HCT116 (cell line): Measurements from ENCODE around the gene PAQR7. TPM values are rescaled to one million over a fixed set of nuclear protein-coding genes. Genes with fewer than 3 reads are reported as not detected.

Experiments used
- ATAC-seq: fragments of 200-7000 bp; cut with Tn5 transposase; 2 replicates; pipeline ENCODE4 v1.9.1; 2020; ENCODE audit warnings: mild to moderate bottlenecking, moderate library complexity
- BruUV-seq: library from RNA; stranded (reverse); fragments of 400-500 nt; replicated peaks from 2 replicates; lab custom pipeline; 2021; lab: Mats Ljungman, UMichigan
- CTCF ChIA-PET: fragments of 300-600 bp; sonication (Branson Sonifier 250); formaldehyde crosslinking; loops from one replicate; lab custom pipeline; 2021; ENCODE audit warnings: antibody characterized with exemption; lab: Charles Lee
- POLR2A ChIA-PET: fragments of 300-600, 350-600 bp; sonication (Branson Sonifier 250); formaldehyde crosslinking; loops from one replicate; lab custom pipeline; 2021; ENCODE audit warnings: antibody characterized with exemption; lab: Charles Lee
- RAD21 ChIA-PET, 2 experiments: fragments of 300-600 bp; sonication (Branson Sonifier 250); formaldehyde crosslinking; loops; one replicate each; lab custom pipeline; 2023; ENCODE audit warnings: low total read pairs in 2 of 2; ENCODE audit not compliant: uncharacterized antibody in 2 of 2, unreplicated experiment in 2 of 2, low non-redundant PET in 1 of 2; lab: Charles Lee
- DNase-seq: peaks from one replicate; pipeline ENCODE4 v3.0.0-alpha.2; 2010; ENCODE audit warnings: low read depth, low spot score
- H2AFZ ChIP-seq: fragments of 200-600 bp; shearing (Covaris generic), sonication (generic); 2 replicates; pipeline ENCODE4 v1.6.1; 2017; ENCODE audit warnings: low read depth, mixed run types, mixed read lengths, antibody characterized with exemption, low read length; ENCODE audit not compliant: poor library complexity, severe bottlenecking
- H3K27ac ChIP-seq: 2 replicates; pipeline ENCODE4 v1.5.1; 2012; ENCODE audit warnings: low read depth, low read length
- H3K27me3 ChIP-seq: fragments of 200-600 bp; sonication (generic); 2 replicates; pipeline ENCODE4 v1.6.1; 2016; ENCODE audit warnings: mixed run types, low read length, mixed read lengths; ENCODE audit not compliant: insufficient read depth
- H3K36me3 ChIP-seq, 2 experiments: fragments of 200-500 bp in 1 of 2; fragments of 200-600 bp in 1 of 2; sonication (Bioruptor generic) in 1 of 2; sonication (generic) in 1 of 2; 2 replicates each; pipeline versions ENCODE4 v1.5.1 to v1.6.1; 2014 to 2016; ENCODE audit warnings: low read length in 2 of 2, inconsistent platforms in 1 of 2, mixed read lengths in 1 of 2, mixed run types in 1 of 2; ENCODE audit not compliant: insufficient read depth in 2 of 2, control insufficient read depth in 1 of 2
- H3K4me1 ChIP-seq, 2 experiments: fragments of 200-600 bp in 1 of 2; sonication (generic) in 1 of 2; 2 replicates each; pipeline versions ENCODE4 v1.5.1 to v1.6.1; 2012 to 2017; ENCODE audit warnings: low read length in 2 of 2, inconsistent platforms in 1 of 2, mild to moderate bottlenecking in 1 of 2, mixed read lengths in 1 of 2, mixed run types in 1 of 2, moderate library complexity in 1 of 2; ENCODE audit not compliant: insufficient read depth in 2 of 2, control insufficient read depth in 1 of 2
- H3K4me2 ChIP-seq: fragments of 200-600 bp; sonication (generic); 2 replicates; pipeline ENCODE4 v1.6.1; 2017; ENCODE audit warnings: mixed run types, low read length, mixed read lengths
- H3K4me3 ChIP-seq, 2 experiments: fragments of 200-600 bp in 1 of 2; sonication (generic) in 1 of 2; replicated peaks in 1 of 2; 2 replicates each; pipeline ENCODE4 v1.5.1; 2011 to 2016; ENCODE audit warnings: low read length in 2 of 2, control low read depth in 1 of 2, low read depth in 1 of 2, mild to moderate bottlenecking in 1 of 2, mixed read lengths in 1 of 2, mixed run types in 1 of 2
- H3K79me2 ChIP-seq: fragments of 200-600 bp; sonication (generic); 2 replicates; pipeline ENCODE4 v1.6.1; 2017; ENCODE audit warnings: mild to moderate bottlenecking, mixed run types, low read length, moderate library complexity, mixed read lengths; ENCODE audit not compliant: insufficient read depth
- H3K9ac ChIP-seq: fragments of 200-600 bp; sonication (generic); 2 replicates; pipeline ENCODE4 v1.6.1; 2016; ENCODE audit warnings: low read length, mixed read lengths
- H3K9me2 ChIP-seq: fragments of 200-600 bp; sonication (generic), shearing (Covaris generic); 2 replicates; pipeline ENCODE4 v1.6.1; 2017; ENCODE audit warnings: mixed run types, mild to moderate bottlenecking, moderate library complexity; ENCODE audit not compliant: insufficient read depth
- H3K9me3 ChIP-seq, 2 experiments: fragments of 200-500 bp in 1 of 2; fragments of 200-600 bp in 1 of 2; sonication (Bioruptor generic) in 1 of 2; sonication (generic) in 1 of 2; 2 replicates each; pipeline ENCODE4 v1.6.1; 2014 to 2017; ENCODE audit warnings: low read length in 2 of 2, mixed read lengths in 2 of 2, inconsistent platforms in 1 of 2, low read depth in 1 of 2, mild to moderate bottlenecking in 1 of 2, mixed run types in 1 of 2, moderate library complexity in 1 of 2; ENCODE audit not compliant: control insufficient read depth in 1 of 2, insufficient read depth in 1 of 2
- H4K20me1 ChIP-seq: fragments of 200-600 bp; sonication (generic), shearing (Covaris generic); 2 replicates; pipeline ENCODE4 v1.6.1; 2017; ENCODE audit warnings: mixed run types, mild to moderate bottlenecking, moderate library complexity; ENCODE audit not compliant: insufficient read depth
- CBX3 ChIP-seq: IDR thresholded peaks from 2 replicates; pipeline ENCODE4 v1.6.1; 2012; ENCODE audit warnings: low read depth
- CEBPB ChIP-seq: IDR thresholded peaks from 2 replicates; pipeline ENCODE4 v1.6.1; 2012; ENCODE audit warnings: low read depth
- EGR1 ChIP-seq: IDR thresholded peaks from 2 replicates; pipeline ENCODE4 v1.6.1; 2012; ENCODE audit warnings: low read depth
- EZH2 ChIP-seq: fragments of 200-600 bp; sonication (generic); IDR thresholded peaks from 2 replicates; pipeline ENCODE4 v1.6.1; 2017; ENCODE audit warnings: antibody characterized with exemption, mixed run types
- JUND ChIP-seq: IDR thresholded peaks from 2 replicates; pipeline ENCODE4 v1.6.1; 2012
- POLR2A ChIP-seq: IDR thresholded peaks from 2 replicates; pipeline ENCODE4 v1.7.0; 2011; ENCODE audit warnings: borderline replicate concordance; ENCODE audit not compliant: insufficient read depth, insufficient read length; ENCODE audit errors: extremely low read depth
- RAD21 ChIP-seq: IDR thresholded peaks from 2 replicates; pipeline ENCODE4 v1.6.1; 2012; ENCODE audit warnings: low read depth, mild to moderate bottlenecking
- SIN3A ChIP-seq: IDR thresholded peaks from 2 replicates; pipeline ENCODE4 v1.6.1; 2012; ENCODE audit warnings: low read depth
- SP1 ChIP-seq: IDR thresholded peaks from 2 replicates; pipeline ENCODE4 v1.6.1; 2012; ENCODE audit warnings: low read depth
- YY1 ChIP-seq: IDR thresholded peaks from 2 replicates; pipeline ENCODE4 v1.6.1; 2011; ENCODE audit warnings: low read length, low read depth, moderate library complexity, mild to moderate bottlenecking; ENCODE audit not compliant: insufficient replicate concordance; ENCODE audit errors: extremely low read depth
- ZFX ChIP-seq: fragments of 450-650 bp; IDR thresholded peaks from 2 replicates; pipeline ENCODE4 v1.6.1; 2017
- ZNF274 ChIP-seq: fragments of 200-500 bp; sonication (Bioruptor generic); IDR thresholded peaks from 2 replicates; pipeline ENCODE4 v1.6.1; 2014; ENCODE audit warnings: mild to moderate bottlenecking, low read depth, low read length, inconsistent platforms
- intact Hi-C: fragments of 100-400 bp; cut with micrococcal nuclease; formaldehyde crosslinking; loops from 2 replicates; pipeline ENCODE4 v1.10.0; 2022
- total RNA-seq: library from RNA; stranded (reverse); gene quantifications from one replicate; pipeline ENCODE4 v1.2.1, GENCODE V29; 2021; ENCODE audit not compliant: unreplicated experiment
- TF ChIP-seq, protein P1 (sequence below): IDR thresholded peaks from 2 replicates; pipeline ENCODE4 v1.6.1; 2012
- TF ChIP-seq, protein P2 (sequence below): IDR thresholded peaks from 2 replicates; pipeline ENCODE4 v1.6.1; 2011; ENCODE audit warnings: mild to moderate bottlenecking, low read length, moderate library complexity; ENCODE audit not compliant: insufficient replicate concordance; ENCODE audit errors: extremely low read depth
- TF ChIP-seq, protein P3 (sequence below), 3 experiments: fragments of 200-600 bp in 1 of 3; sonication (generic) in 1 of 3; IDR thresholded peaks in 2 of 3; conservative IDR thresholded peaks in 1 of 3; 2 replicates each; pipeline ENCODE4 v1.5.1; 2012 to 2017; ENCODE audit warnings: low read depth in 2 of 3, low read length in 2 of 3, antibody characterized with exemption in 1 of 3, borderline replicate concordance in 1 of 3, control low read depth in 1 of 3, mild to moderate bottlenecking in 1 of 3, mixed read lengths in 1 of 3, mixed run types in 1 of 3, moderate library complexity in 1 of 3; ENCODE audit not compliant: insufficient read depth in 1 of 3
- TF ChIP-seq, protein P4 (sequence below): IDR thresholded peaks from 2 replicates; pipeline ENCODE4 v1.6.1; 2012; ENCODE audit warnings: low read depth

Gene PAQR7
- total RNA-seq, 1 experiment from 2014 or later: 13.1 TPM

DNA sequence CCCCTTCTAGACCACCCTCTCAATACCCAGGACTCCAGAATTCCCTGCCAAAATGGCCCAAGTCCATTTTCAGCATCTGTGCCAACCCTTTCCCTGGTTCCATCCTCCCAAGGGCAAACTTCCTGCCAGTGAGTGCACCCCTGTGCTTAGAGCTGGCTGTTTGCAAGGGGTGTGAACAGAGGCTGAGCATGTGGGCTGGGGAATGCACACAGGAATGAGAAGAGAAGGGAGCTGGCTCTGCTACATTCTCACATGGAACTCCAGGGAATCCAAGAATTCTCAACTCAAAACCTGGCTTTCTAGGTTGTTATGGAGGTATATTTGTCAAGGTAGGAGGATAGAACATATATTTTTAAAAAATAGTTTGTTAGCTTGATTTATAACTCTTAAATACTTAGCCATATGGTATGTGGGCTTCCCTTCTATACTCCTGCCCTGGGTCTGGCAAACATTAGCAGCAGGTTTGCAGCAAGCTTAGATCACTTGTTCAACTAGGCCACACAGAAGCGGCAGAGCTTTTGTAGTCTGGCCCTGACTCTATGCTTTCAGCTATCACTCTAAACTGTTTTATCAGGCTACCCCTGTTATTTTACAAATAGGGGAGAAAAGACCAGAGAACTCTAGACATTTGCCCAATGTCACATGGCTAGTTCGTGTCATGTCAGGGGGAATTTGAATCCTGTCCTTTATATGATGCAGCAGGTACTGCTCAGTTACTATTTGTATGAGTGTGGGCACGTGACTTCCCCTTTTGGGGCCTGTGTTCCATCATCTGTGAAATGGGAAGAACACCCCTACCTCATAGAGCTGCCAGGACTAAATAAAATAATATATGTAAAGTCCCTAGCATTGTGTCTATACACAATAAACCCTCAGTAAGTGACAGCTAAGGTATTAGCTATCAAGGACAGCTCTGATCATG is 38.8 kb upstream of the PAQR7 start:
- TF ChIP-seq EZH2: no peak
- TF ChIP-seq, protein P1, sequence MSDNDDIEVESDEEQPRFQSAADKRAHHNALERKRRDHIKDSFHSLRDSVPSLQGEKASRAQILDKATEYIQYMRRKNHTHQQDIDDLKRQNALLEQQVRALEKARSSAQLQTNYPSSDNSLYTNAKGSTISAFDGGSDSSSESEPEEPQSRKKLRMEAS: no peak
- TF ChIP-seq RAD21: no peak
- TF ChIP-seq, protein P2, sequence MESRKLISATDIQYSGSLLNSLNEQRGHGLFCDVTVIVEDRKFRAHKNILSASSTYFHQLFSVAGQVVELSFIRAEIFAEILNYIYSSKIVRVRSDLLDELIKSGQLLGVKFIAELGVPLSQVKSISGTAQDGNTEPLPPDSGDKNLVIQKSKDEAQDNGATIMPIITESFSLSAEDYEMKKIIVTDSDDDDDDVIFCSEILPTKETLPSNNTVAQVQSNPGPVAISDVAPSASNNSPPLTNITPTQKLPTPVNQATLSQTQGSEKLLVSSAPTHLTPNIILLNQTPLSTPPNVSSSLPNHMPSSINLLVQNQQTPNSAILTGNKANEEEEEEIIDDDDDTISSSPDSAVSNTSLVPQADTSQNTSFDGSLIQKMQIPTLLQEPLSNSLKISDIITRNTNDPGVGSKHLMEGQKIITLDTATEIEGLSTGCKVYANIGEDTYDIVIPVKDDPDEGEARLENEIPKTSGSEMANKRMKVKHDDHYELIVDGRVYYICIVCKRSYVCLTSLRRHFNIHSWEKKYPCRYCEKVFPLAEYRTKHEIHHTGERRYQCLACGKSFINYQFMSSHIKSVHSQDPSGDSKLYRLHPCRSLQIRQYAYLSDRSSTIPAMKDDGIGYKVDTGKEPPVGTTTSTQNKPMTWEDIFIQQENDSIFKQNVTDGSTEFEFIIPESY: no peak
- TF ChIP-seq EGR1: no peak
- TF ChIP-seq POLR2A: no peak
- TF ChIP-seq CBX3: no peak
- TF ChIP-seq ZNF274: no peak
- TF ChIP-seq, protein P3, sequence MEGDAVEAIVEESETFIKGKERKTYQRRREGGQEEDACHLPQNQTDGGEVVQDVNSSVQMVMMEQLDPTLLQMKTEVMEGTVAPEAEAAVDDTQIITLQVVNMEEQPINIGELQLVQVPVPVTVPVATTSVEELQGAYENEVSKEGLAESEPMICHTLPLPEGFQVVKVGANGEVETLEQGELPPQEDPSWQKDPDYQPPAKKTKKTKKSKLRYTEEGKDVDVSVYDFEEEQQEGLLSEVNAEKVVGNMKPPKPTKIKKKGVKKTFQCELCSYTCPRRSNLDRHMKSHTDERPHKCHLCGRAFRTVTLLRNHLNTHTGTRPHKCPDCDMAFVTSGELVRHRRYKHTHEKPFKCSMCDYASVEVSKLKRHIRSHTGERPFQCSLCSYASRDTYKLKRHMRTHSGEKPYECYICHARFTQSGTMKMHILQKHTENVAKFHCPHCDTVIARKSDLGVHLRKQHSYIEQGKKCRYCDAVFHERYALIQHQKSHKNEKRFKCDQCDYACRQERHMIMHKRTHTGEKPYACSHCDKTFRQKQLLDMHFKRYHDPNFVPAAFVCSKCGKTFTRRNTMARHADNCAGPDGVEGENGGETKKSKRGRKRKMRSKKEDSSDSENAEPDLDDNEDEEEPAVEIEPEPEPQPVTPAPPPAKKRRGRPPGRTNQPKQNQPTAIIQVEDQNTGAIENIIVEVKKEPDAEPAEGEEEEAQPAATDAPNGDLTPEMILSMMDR (IDR thresholded peaks at IDR 0.05 in 2 of 3, conservative IDR thresholded peaks at IDR 0.05 in 1 of 3; ENCODE audit: borderline replicate concordance in 1 of 3, insufficient read depth in 1 of 3, low read depth in 2 of 3, low read length in 2 of 3): no peak
- no peak for TF ChIP-seq ZFX
- TF ChIP-seq SIN3A: no peak
- TF ChIP-seq YY1: no peak
- TF ChIP-seq, protein P4, sequence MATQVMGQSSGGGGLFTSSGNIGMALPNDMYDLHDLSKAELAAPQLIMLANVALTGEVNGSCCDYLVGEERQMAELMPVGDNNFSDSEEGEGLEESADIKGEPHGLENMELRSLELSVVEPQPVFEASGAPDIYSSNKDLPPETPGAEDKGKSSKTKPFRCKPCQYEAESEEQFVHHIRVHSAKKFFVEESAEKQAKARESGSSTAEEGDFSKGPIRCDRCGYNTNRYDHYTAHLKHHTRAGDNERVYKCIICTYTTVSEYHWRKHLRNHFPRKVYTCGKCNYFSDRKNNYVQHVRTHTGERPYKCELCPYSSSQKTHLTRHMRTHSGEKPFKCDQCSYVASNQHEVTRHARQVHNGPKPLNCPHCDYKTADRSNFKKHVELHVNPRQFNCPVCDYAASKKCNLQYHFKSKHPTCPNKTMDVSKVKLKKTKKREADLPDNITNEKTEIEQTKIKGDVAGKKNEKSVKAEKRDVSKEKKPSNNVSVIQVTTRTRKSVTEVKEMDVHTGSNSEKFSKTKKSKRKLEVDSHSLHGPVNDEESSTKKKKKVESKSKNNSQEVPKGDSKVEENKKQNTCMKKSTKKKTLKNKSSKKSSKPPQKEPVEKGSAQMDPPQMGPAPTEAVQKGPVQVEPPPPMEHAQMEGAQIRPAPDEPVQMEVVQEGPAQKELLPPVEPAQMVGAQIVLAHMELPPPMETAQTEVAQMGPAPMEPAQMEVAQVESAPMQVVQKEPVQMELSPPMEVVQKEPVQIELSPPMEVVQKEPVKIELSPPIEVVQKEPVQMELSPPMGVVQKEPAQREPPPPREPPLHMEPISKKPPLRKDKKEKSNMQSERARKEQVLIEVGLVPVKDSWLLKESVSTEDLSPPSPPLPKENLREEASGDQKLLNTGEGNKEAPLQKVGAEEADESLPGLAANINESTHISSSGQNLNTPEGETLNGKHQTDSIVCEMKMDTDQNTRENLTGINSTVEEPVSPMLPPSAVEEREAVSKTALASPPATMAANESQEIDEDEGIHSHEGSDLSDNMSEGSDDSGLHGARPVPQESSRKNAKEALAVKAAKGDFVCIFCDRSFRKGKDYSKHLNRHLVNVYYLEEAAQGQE: no peak
- TF ChIP-seq SP1: no peak
- TF ChIP-seq JUND: no peak
- no peak for TF ChIP-seq CEBPB
- peaks cover 0 to 8% of the 10 kb centered on the region in 2 experiments; a peak in 1 of 4 replicates for H3K4me1 ChIP-seq
- no peaks in the 10 kb centered on the region for H3K79me2 ChIP-seq
- H3K4me3 ChIP-seq: no peak overlapping the region
- no peak overlapping the region for H3K4me2 ChIP-seq
- H3K36me3 ChIP-seq: no peaks in the 10 kb centered on the region
- intact Hi-C loops: no loop called here
- DNase-seq (no peak), ATAC-seq (no peak)
- no peaks in the 10 kb centered on the region for H3K27me3 ChIP-seq
- no peaks in the 10 kb centered on the region for H4K20me1 ChIP-seq
- ChIA-PET RAD21 (no interaction called here), CTCF (no interaction called here), POLR2A (no interaction called here)
- H3K9me3 ChIP-seq: no peaks in the 10 kb centered on the region
- H3K27ac ChIP-seq: no peak overlapping the region
- H3K9me2 ChIP-seq: no peaks in the 10 kb centered on the region
- H3K9ac ChIP-seq: no peak overlapping the region
- BruUV-seq: no TSS peak
- H2AFZ ChIP-seq: no peak overlapping the region
